ENCODE results near the gene HS1BP3. TPM values are rescaled to one million over a fixed set of nuclear protein-coding genes. Genes with fewer than 3 reads are reported as not detected.

Gene HS1BP3
- total and polyA plus RNA-seq, 2 of the 13 experiments (the other 11 are each of a cell fraction or from before 2014, with no cell fraction given): 15.2 to 22.0 TPM

- TF ChIP-seq ZFY (CRISPR knock-in tag; IDR thresholded peaks at IDR 0.05) (peak; percentile 41), ZNF543 (CRISPR knock-in tag; IDR thresholded peaks at IDR 0.05) (peak; percentile 89), THRA (CRISPR knock-in tag; IDR thresholded peaks at IDR 0.05; ENCODE audit: borderline replicate concordance) (no peak), PAX8 (CRISPR knock-in tag; IDR thresholded peaks at IDR 0.05; ENCODE audit: borderline replicate concordance) (no peak), ZNF34 (CRISPR knock-in tag; IDR thresholded peaks at IDR 0.05; ENCODE audit: borderline replicate concordance) (0 out of 2 replicates have a peak, but pooled peaks have one; percentile 13), ZNF160 (CRISPR knock-in tag; IDR thresholded peaks at IDR 0.05) (peak; percentile 58; the same call in 1 of the 2 replicates), MXD1 (CRISPR knock-in tag; IDR thresholded peaks at IDR 0.05) (peak; percentile 20; the same call in 1 of the 2 replicates), MAFK (conservative IDR thresholded peaks at IDR 0.05 in 1 of 2, IDR thresholded peaks at IDR 0.05 in 1 of 2; ENCODE audit: low read length in 2 of 2) (no peak), NCOR1 (IDR thresholded peaks at IDR 0.05; ENCODE audit: borderline replicate concordance, low read length) (no peak), BORCS8-MEF2B (CRISPR knock-in tag; IDR thresholded peaks at IDR 0.05) (no peak), SRY (CRISPR knock-in tag; IDR thresholded peaks at IDR 0.05) (peak; percentile 48; the same call in 1 of the 2 replicates), RBM39 (IDR thresholded peaks at IDR 0.05; ENCODE audit: low read depth, low read length, poor library complexity, severe bottlenecking) (peak; percentile 47), POLR2A (IDR thresholded peaks at IDR 0.05; ENCODE audit: insufficient read depth in 1 of 2, low read depth in 2 of 2, low read length in 2 of 2) (no peak), MIER2 (CRISPR knock-in tag; IDR thresholded peaks at IDR 0.05) (no peak), NRL (CRISPR knock-in tag; IDR thresholded peaks at IDR 0.05; ENCODE audit: borderline replicate concordance) (peak; percentile 64), ZNF446 (CRISPR knock-in tag; IDR thresholded peaks at IDR 0.05) (peak; percentile 86), GABPB1 (CRISPR knock-in tag; IDR thresholded peaks at IDR 0.05) (peak; percentile 21; the same call in 1 of the 2 replicates), ERF (CRISPR knock-in tag; IDR thresholded peaks at IDR 0.05) (no peak), ZNF776 (CRISPR knock-in tag; IDR thresholded peaks at IDR 0.05) (peak; percentile 90), ZFP91 (CRISPR knock-in tag; IDR thresholded peaks at IDR 0.05; ENCODE audit: borderline replicate concordance) (peak; percentile 63; the same call in 1 of the 2 replicates), HNRNPLL (IDR thresholded peaks at IDR 0.05; ENCODE audit: low read depth, low read length, poor library complexity, severe bottlenecking) (peak; percentile 94), ZNF18 (CRISPR knock-in tag; IDR thresholded peaks at IDR 0.05; ENCODE audit: insufficient replicate concordance) (peak; percentile 62), TEAD3 (CRISPR knock-in tag; optimal IDR thresholded peaks at IDR 0.05; ENCODE audit: borderline replicate concordance) (peak; percentile 9), ZNF367 (CRISPR knock-in tag; IDR thresholded peaks at IDR 0.05; ENCODE audit: borderline replicate concordance) (no peak), CREB1 (IDR thresholded peaks at IDR 0.05) (no peak), CREB1 (CRISPR knock-in tag; IDR thresholded peaks at IDR 0.05) (no peak)
Measured at GRCh38 chr2:20666304-20667150, 15.6 kb upstream of the HS1BP3 start, which contains the start of gene GDF7 (continued).

Measured in HepG2 (cell line).